CD14-positive monocyte (primary cell): ENCODE data around the gene KLHL41. TPM values are rescaled to one million over a fixed set of nuclear protein-coding genes. Genes with fewer than 3 reads are reported as not detected.

Experiments
- DNase-seq, 3 donors: peaks; one replicate each; pipeline ENCODE4 v3.0.0-alpha.2; 2011 to 2022
- H2AFZ ChIP-seq: 2 replicates; pipeline ENCODE4 v1.6.0; 2012; ENCODE audit warnings: mild to moderate bottlenecking, low read depth, low read length, inconsistent platforms; ENCODE audit not compliant: insufficient read depth, poor library complexity, severe bottlenecking
- H3K27ac ChIP-seq, 2 donors: 1 replicate in 1 of 2; 2 replicates in 1 of 2; pipeline ENCODE4 v1.5.1; 2012 to 2013; ENCODE audit warnings: low read length in 2 of 2, control low read depth in 1 of 2, inconsistent platforms in 1 of 2, low read depth in 1 of 2, mild to moderate bottlenecking in 1 of 2
- H3K27me3 ChIP-seq, 2 donors: one replicate each; pipeline versions ENCODE4 v1.6.0 to v1.6.1; 2011 to 2013; ENCODE audit warnings: low read length in 2 of 2; ENCODE audit not compliant: control insufficient read depth in 2 of 2, insufficient read depth in 2 of 2
- H3K36me3 ChIP-seq, 2 donors: replicated peaks in 1 of 2; 1 replicate in 1 of 2; 2 replicates in 1 of 2; pipeline versions ENCODE4 v1.5.1 to v1.6.1; 2012 to 2013; ENCODE audit warnings: low read length in 2 of 2, control low read depth in 1 of 2, inconsistent platforms in 1 of 2, mild to moderate bottlenecking in 1 of 2; ENCODE audit not compliant: insufficient read depth in 2 of 2, control insufficient read depth in 1 of 2
- H3K4me1 ChIP-seq, 2 donors: 1 replicate in 1 of 2; 2 replicates in 1 of 2; pipeline versions ENCODE4 v1.5.1 to v1.6.1; 2012 to 2013; ENCODE audit warnings: low read length in 2 of 2, control low read depth in 1 of 2, inconsistent platforms in 1 of 2, mild to moderate bottlenecking in 1 of 2, moderate library complexity in 1 of 2; ENCODE audit not compliant: insufficient read depth in 2 of 2, control insufficient read depth in 1 of 2
- H3K4me2 ChIP-seq: replicated peaks from 2 replicates; pipeline ENCODE3; 2012; ENCODE audit warnings: low read length, moderate library complexity, mild to moderate bottlenecking; ENCODE audit not compliant: poor library complexity, severe bottlenecking; ENCODE audit errors: extremely low read depth
- H3K4me3 ChIP-seq, 3 experiments: fragments of 200-600 bp in 1 of 3; sonication (generic) in 1 of 3; replicated peaks in 1 of 3; 1 replicate in 2 of 3; 2 replicates in 1 of 3; pipeline ENCODE4 v1.5.1; 2011 to 2013; ENCODE audit warnings: low read length in 3 of 3, mild to moderate bottlenecking in 3 of 3, control low read depth in 2 of 3, low read depth in 2 of 3, inconsistent platforms in 1 of 3, moderate library complexity in 1 of 3
- H3K79me2 ChIP-seq: 2 replicates; pipeline ENCODE4 v1.6.0; 2012; ENCODE audit warnings: mild to moderate bottlenecking, control low read depth, inconsistent platforms, low read length, moderate library complexity; ENCODE audit not compliant: insufficient read depth
- H3K9ac ChIP-seq: 2 replicates; pipeline ENCODE4 v1.6.0; 2017; ENCODE audit warnings: low read length, mild to moderate bottlenecking; ENCODE audit not compliant: insufficient read depth, poor library complexity, severe bottlenecking
- H3K9me3 ChIP-seq, 2 donors: replicated peaks in 1 of 2; 1 replicate in 1 of 2; 2 replicates in 1 of 2; pipeline versions ENCODE4 v1.5.1 to v1.6.1; 2012 to 2013; ENCODE audit warnings: low read length in 2 of 2, control low read depth in 1 of 2; ENCODE audit not compliant: control insufficient read depth in 1 of 2, insufficient read depth in 1 of 2
- H4K20me1 ChIP-seq: 2 replicates; pipeline ENCODE4 v1.6.0; 2012; ENCODE audit warnings: mild to moderate bottlenecking, low read length, control low read depth, moderate library complexity; ENCODE audit not compliant: insufficient read depth
- H3K27ac Mint-ChIP-seq, 7 donors: one replicate each; pipeline ENCODE4 v1.8.0; 2020; ENCODE audit warnings: mild to moderate bottlenecking in 7 of 7, mixed read lengths in 7 of 7, moderate library complexity in 6 of 7, inconsistent platforms in 2 of 7
- H3K27me3 Mint-ChIP-seq, 3 donors: one replicate each; pipeline ENCODE4 v1.8.0; 2021 to 2022; ENCODE audit warnings: low read depth in 3 of 3, mild to moderate bottlenecking in 3 of 3, mixed read lengths in 3 of 3, moderate library complexity in 3 of 3, inconsistent platforms in 1 of 3
- H3K36me3 Mint-ChIP-seq, 2 donors: one replicate each; pipeline ENCODE4 v1.8.0; 2020; ENCODE audit warnings: mixed read lengths in 2 of 2, inconsistent platforms in 1 of 2, mild to moderate bottlenecking in 1 of 2
- H3K4me1 Mint-ChIP-seq: one replicate; pipeline ENCODE4 v1.8.0; 2020; ENCODE audit warnings: mild to moderate bottlenecking, mixed read lengths
- H3K4me3 Mint-ChIP-seq, 2 donors: one replicate each; pipeline ENCODE4 v1.8.0; 2020; ENCODE audit warnings: mild to moderate bottlenecking in 2 of 2, mixed read lengths in 2 of 2, moderate library complexity in 1 of 2
- H3K9me3 Mint-ChIP-seq, 7 donors: one replicate each; pipeline ENCODE4 v1.8.0; 2020 to 2022; ENCODE audit warnings: mixed read lengths in 7 of 7, mild to moderate bottlenecking in 6 of 7, moderate library complexity in 6 of 7, inconsistent platforms in 2 of 7
- CTCF ChIP-seq: fragments of 200-600 bp; IDR thresholded peaks from one replicate; pipeline ENCODE4 v1.8.0; 2022; ENCODE audit warnings: antibody characterized with exemption, mild to moderate bottlenecking
- WGBS: methylation state at CpG from one replicate; pipeline ENCODE4 v1.1.5; 2013; ENCODE audit warnings: missing lambda C conversion rate; ENCODE audit not compliant: insufficient coverage; 5-methylcytosine and 5-hydroxymethylcytosine counted together
- intact Hi-C, 2 donors: fragments of 100-400 bp; cut with micrococcal nuclease; formaldehyde crosslinking; loops; one replicate each; pipeline versions ENCODE4 v1.15.0 to v1.15.1; 2023
- polyA plus RNA-seq, 3 donors: library from polyadenylated mRNA; depleted of rRNA in 1 of 3; unstranded in 2 of 3; stranded (reverse) in 1 of 3; fragments of 300-500 nt in 2 of 3; fragments of >200 nt in 1 of 3; fragmentation: Illumina TruSeq in 2 of 3; gene quantifications; 1 replicate in 2 of 3; 2 replicates in 1 of 3; pipeline ENCODE4 v1.2.3, GENCODE V29; 2012 to 2021

KLHL41 gene
- polyA plus RNA-seq, 3 donors, result not detected

GRCh38 chr2:169510496-169510895, 994 bp downstream of the KLHL41 start:
- DNase-seq, result no peak
- Histone ChIP-seq H3K79me2 (no peaks in the 10 kb centered on the region), H3K4me1 (no peaks in the 10 kb centered on the region), H3K4me2 (no peak overlapping the region), H3K4me3 (no peak overlapping the region), H3K9ac (no peak overlapping the region), H4K20me1 (no peaks in the 10 kb centered on the region), H3K27ac (no peak overlapping the region), H2AFZ (no peak overlapping the region), H3K9me3 (no peaks in the 10 kb centered on the region), H3K27me3 (no peaks in the 10 kb centered on the region), H3K36me3 (no peaks in the 10 kb centered on the region)
- no peaks in the 10 kb centered on the region for H3K4me1 Mint-ChIP-seq
- 90% methylated on average over 2 of the region's 4 CpGs for WGBS
- H3K9me3 Mint-ChIP-seq, result peaks cover 0 to 2% (median under 1%) of the 10 kb centered on the region in 7 donors
- no peak overlapping the region for H3K27ac Mint-ChIP-seq
- TF ChIP-seq CTCF, result no peak
- intact Hi-C loops, result no loop called here
- no peaks in the 10 kb centered on the region for H3K27me3 Mint-ChIP-seq
- H3K36me3 Mint-ChIP-seq, result no peaks in the 10 kb centered on the region
- H3K4me3 Mint-ChIP-seq, result no peak overlapping the region

GRCh38 chr2:169511818-169512217, 2.3 kb downstream of the KLHL41 start:
- no peak for TF ChIP-seq CTCF
- intact Hi-C loops, result no loop called here
- no peaks in the 10 kb centered on the region for H3K9me3 Mint-ChIP-seq
- H3K9ac ChIP-seq, result no peak overlapping the region
- no peaks in the 10 kb centered on the region for H3K79me2 ChIP-seq
- no peaks in the 10 kb centered on the region for H3K9me3 ChIP-seq
- no peak for DNase-seq
- no peak overlapping the region for H3K27ac Mint-ChIP-seq
- H3K36me3 ChIP-seq, result no peaks in the 10 kb centered on the region
- H3K27me3 ChIP-seq, result no peaks in the 10 kb centered on the region
- no peaks in the 10 kb centered on the region for H3K27me3 Mint-ChIP-seq
- WGBS, result no CpG with 5 or more reads among the region's 1 CpG
- no peak overlapping the region for H2AFZ ChIP-seq
- H3K4me3 ChIP-seq, result no peak overlapping the region
- no peak overlapping the region for H3K27ac ChIP-seq
- H4K20me1 ChIP-seq, result no peaks in the 10 kb centered on the region
- no peaks in the 10 kb centered on the region for H3K4me1 ChIP-seq
- H3K4me2 ChIP-seq, result no peak overlapping the region
- no peaks in the 10 kb centered on the region for H3K4me1 Mint-ChIP-seq
- H3K4me3 Mint-ChIP-seq, result no peak overlapping the region
- H3K36me3 Mint-ChIP-seq, result no peaks in the 10 kb centered on the region
